GM13977 (cell line): ENCODE measurements around the gene AKR7A2.

Source experiments
- DNase-seq: peaks from one replicate; pipeline ENCODE4 v3.0.0; 2012; ENCODE audit warnings: low spot score
- CTCF ChIP-seq: IDR thresholded peaks from 2 replicates; pipeline ENCODE4 v1.5.1; 2012; ENCODE audit warnings: mild to moderate bottlenecking, control low read depth; ENCODE audit not compliant: insufficient read depth; ENCODE audit errors: extremely low read depth, missing control alignments
- in situ Hi-C: fragments of 300-500 bp; cut with MboI; formaldehyde crosslinking; loops from one replicate; pipeline ENCODE4 v1.12.0; 2022; ENCODE audit warnings: low sequenced_read_pairs, low pct_unique_long_range_greater_than_20kb, mixed read lengths, inconsistent platforms; ENCODE audit not compliant: unreplicated experiment

Gene AKR7A2

GRCh38 chr1:19323987-19324664 is 12.2 kb upstream of the AKR7A2 start:
- DNase-seq, result no peak
- in situ Hi-C loops, result no loop called here
- TF ChIP-seq CTCF, result no peak

DNA sequence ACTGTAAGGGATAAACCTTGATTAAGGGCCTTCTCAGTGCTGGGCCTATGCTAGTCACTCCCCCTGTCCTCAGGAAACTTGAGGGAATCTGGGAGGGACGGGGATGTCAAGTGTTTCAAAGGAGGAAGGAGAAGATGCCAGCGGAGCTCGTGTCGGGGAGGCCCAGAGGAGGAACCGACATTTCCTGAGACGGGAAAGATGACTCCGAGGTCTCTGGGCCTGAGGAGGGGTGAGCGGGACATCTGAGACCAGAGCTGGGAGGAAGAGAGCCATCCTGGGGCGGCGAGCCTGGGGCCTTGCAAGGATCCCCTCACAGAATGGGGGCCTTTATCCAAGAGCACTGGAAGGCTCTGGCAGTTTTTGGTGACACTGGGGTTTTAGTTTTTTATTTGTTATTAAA is 10.5 kb upstream of the AKR7A2 start:
- no peak for DNase-seq
- no peak for TF ChIP-seq CTCF
- in situ Hi-C loops, result no loop called here

GRCh38 chr1:19321071-19321470 is 9.1 kb upstream of the AKR7A2 start:
- in situ Hi-C loops, result no loop called here
- DNase-seq, result no peak
- no peak for TF ChIP-seq CTCF

GRCh38 chr1:19319196-19319595 is 7.3 kb upstream of the AKR7A2 start:
- TF ChIP-seq CTCF, result no peak
- in situ Hi-C loops, result no loop called here
- DNase-seq, result no peak

DNA sequence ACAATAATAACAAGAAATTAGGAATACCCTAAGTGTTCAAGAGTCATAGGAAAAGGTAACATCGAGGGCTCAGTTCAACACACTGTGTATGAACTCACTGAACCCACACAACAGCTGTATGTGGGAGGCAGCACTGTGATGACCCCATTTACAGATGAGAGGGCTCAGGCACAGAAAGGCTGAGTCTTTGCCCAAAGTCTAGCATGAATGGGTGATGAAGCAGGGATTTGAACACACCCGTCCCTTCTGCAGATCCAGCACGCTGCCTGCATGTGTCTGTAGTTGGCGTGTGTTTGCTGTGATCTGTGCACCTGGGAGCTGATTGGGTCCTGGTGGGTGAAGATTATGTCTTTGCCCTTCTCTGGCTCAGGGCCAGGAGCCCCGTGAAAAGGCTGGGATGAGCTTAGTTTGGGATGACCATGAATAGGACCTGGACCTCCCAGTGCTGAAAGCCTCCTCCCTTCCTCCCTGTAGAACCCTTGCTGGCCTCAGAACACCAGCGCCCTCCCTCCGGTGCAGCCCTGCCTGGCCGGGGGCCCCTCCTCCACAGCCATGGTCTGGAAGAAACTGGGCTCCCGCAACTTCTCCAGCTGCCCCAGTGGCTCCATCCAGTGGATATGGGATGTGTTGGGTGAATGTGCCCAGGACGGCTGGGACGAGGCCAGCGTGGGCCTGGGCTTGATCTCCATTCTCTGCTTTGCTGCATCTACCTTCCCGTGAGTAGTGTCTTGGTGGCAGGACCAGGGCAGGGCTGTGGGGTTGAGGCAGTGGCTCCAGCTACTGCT is 5.4 kb upstream of the AKR7A2 start:
- in situ Hi-C loops, result no loop called here
- DNase-seq, result no peak
- TF ChIP-seq CTCF, result no peak

GRCh38 chr1:19315378-19316198 is 3.6 kb upstream of the AKR7A2 start:
- no peak for TF ChIP-seq CTCF
- DNase-seq, result peak; percentile 72
- in situ Hi-C loops, result no loop called here
